CD4-positive, alpha-beta memory T cell (primary cell): ENCODE data around the gene SELENOK. TPM values are rescaled to one million over a fixed set of nuclear protein-coding genes. Genes with fewer than 3 reads are reported as not detected.
"Not testable (repeated sequence)": the region's sequence is repeated elsewhere in the genome, so short reads cannot be mapped to it uniquely, and the experiment has no call there.

Experiments
- CTCF ChIA-PET: fragments of 350-600 bp; sonication (Branson Sonifier 250); formaldehyde crosslinking; loops from one replicate; lab custom pipeline; 2021; ENCODE audit warnings: inconsistent platforms; ENCODE audit not compliant: partially characterized antibody; lab: Charles Lee
- POLR2A ChIA-PET: fragments of 350-600 bp; sonication (Branson Sonifier 250); formaldehyde crosslinking; loops from one replicate; lab custom pipeline; 2021; ENCODE audit not compliant: partially characterized antibody; lab: Charles Lee
- DNase-seq, 5 donors: peaks; one replicate each; pipeline versions ENCODE4 v3.0.0 to v3.0.0-alpha.2; 2020 to 2022; ENCODE audit warnings: mixed read lengths in 1 of 5
- H3K27ac ChIP-seq: one replicate; pipeline ENCODE4 v1.7.0; 2013; ENCODE audit warnings: low read depth, low read length
- H3K27me3 ChIP-seq: 2 replicates; pipeline ENCODE4 v1.7.0; 2013; ENCODE audit warnings: mild to moderate bottlenecking, low read length, moderate library complexity; ENCODE audit not compliant: insufficient read depth
- H3K36me3 ChIP-seq: 2 replicates; pipeline ENCODE4 v1.7.0; 2013; ENCODE audit warnings: mild to moderate bottlenecking, low read length, moderate library complexity; ENCODE audit not compliant: insufficient read depth
- H3K4me1 ChIP-seq: 2 replicates; pipeline ENCODE4 v1.7.0; 2013; ENCODE audit warnings: mild to moderate bottlenecking, low read length, moderate library complexity; ENCODE audit not compliant: insufficient read depth
- H3K4me3 ChIP-seq, 2 donors: one replicate each; pipeline ENCODE4 v1.7.0; 2013; ENCODE audit warnings: low read length in 2 of 2, mild to moderate bottlenecking in 1 of 2
- H3K9me3 ChIP-seq, 2 donors: one replicate each; pipeline ENCODE4 v1.7.0; 2013; ENCODE audit warnings: low read length in 2 of 2, control low read depth in 1 of 2; ENCODE audit not compliant: control insufficient read depth in 1 of 2
- H3K27ac Mint-ChIP-seq, 7 donors: one replicate each; pipeline ENCODE4 v1.8.0; 2020 to 2021; ENCODE audit warnings: mixed read lengths in 7 of 7, mild to moderate bottlenecking in 6 of 7, inconsistent platforms in 3 of 7, moderate library complexity in 3 of 7
- H3K27me3 Mint-ChIP-seq, 2 donors: one replicate each; pipeline ENCODE4 v1.8.0; 2020 to 2021; ENCODE audit warnings: mixed read lengths in 2 of 2
- H3K36me3 Mint-ChIP-seq, 2 donors: one replicate each; pipeline ENCODE4 v1.8.0; 2020 to 2021; ENCODE audit warnings: mixed read lengths in 2 of 2, inconsistent platforms in 1 of 2, mild to moderate bottlenecking in 1 of 2
- H3K4me1 Mint-ChIP-seq, 4 donors: one replicate each; pipeline ENCODE4 v1.8.0; 2020 to 2021; ENCODE audit warnings: mixed read lengths in 4 of 4, mild to moderate bottlenecking in 1 of 4
- H3K4me3 Mint-ChIP-seq, 8 donors: one replicate each; pipeline ENCODE4 v1.8.0; 2020 to 2021; ENCODE audit warnings: mixed read lengths in 8 of 8, mild to moderate bottlenecking in 7 of 8, moderate library complexity in 6 of 8, inconsistent platforms in 3 of 8
- H3K9me3 Mint-ChIP-seq, 8 donors: one replicate each; pipeline ENCODE4 v1.8.0; 2020 to 2021; ENCODE audit warnings: mixed read lengths in 8 of 8, mild to moderate bottlenecking in 5 of 8, inconsistent platforms in 3 of 8, moderate library complexity in 1 of 8
- intact Hi-C: fragments of 100-400 bp; cut with micrococcal nuclease; formaldehyde crosslinking; loops from one replicate; pipeline ENCODE4 v1.15.1; 2023
- polyA plus RNA-seq, 2 donors: library from polyadenylated mRNA; unstranded; fragments of 300-500 nt; fragmentation: Illumina TruSeq; gene quantifications; one replicate each; pipeline ENCODE4 v1.2.3, GENCODE V29; 2021
- total RNA-seq, 2 experiments: library from RNA; stranded (reverse); gene quantifications; one replicate each; pipeline ENCODE4 v1.2.3, GENCODE V29; 2021

SELENOK gene
- total and polyA plus RNA-seq, 4 experiments from 2014 or later = 43.2 to 134 (median 76.6) TPM

DNA sequence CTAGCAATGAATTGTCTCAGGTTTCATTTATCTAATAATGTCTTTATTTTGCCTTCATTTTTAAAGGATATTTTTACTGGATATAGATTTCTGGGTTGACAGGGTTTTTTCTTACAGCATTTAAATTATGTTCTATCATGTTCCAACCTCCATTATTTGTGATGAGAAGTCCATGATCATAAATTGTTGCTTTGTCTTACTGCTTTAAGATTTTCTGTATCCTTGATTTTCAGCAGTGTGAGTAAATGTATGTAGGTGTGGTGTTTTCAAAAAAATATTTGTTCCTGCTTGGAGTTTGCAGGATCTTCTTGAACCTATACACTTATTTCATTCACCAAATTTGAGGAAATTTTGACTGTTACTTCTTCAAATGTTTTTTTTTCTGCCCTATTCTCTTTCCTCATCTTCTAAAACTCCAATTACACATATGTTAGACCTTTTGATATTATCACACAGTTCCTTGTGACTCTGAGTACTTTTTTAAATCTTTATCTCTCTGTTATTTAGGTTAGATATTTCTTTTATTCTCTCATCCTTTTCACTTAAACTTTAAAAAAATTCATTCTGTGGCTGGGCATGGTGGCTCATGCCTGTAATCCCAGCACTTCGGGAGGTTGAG lies 43.7 kb upstream of the SELENOK start:
- no peaks in the 10 kb centered on the region for H3K4me1 Mint-ChIP-seq
- H3K9me3 ChIP-seq = no peaks in the 10 kb centered on the region
- ChIA-PET POLR2A (no interaction called here), CTCF (no interaction called here)
- no peak for DNase-seq
- H3K4me1 ChIP-seq = no peaks in the 10 kb centered on the region
- H3K36me3 Mint-ChIP-seq = no peaks in the 10 kb centered on the region
- H3K4me3 ChIP-seq = no peak overlapping the region
- H3K27me3 ChIP-seq = no peaks in the 10 kb centered on the region
- intact Hi-C loops = no loop called here
- peaks cover 0 to 20% (median 14%) of the 10 kb centered on the region in 8 donors for H3K9me3 Mint-ChIP-seq
- H3K36me3 ChIP-seq = no peaks in the 10 kb centered on the region
- no peak overlapping the region for H3K4me3 Mint-ChIP-seq
- H3K27ac Mint-ChIP-seq = no peak overlapping the region
- peaks cover 19 to 26% of the 10 kb centered on the region in 2 donors for H3K27me3 Mint-ChIP-seq
- no peak overlapping the region for H3K27ac ChIP-seq

- peak overlapping the region in 1 of 7 donors; percentile 70 for H3K27ac Mint-ChIP-seq
- intact Hi-C loops, POLR2A ChIA-PET, H3K36me3 ChIP-seq, H3K36me3 Mint-ChIP-seq, H3K4me1 ChIP-seq, H3K9me3 Mint-ChIP-seq, H3K4me1 Mint-ChIP-seq, H3K27me3 Mint-ChIP-seq, H3K4me3 ChIP-seq, DNase-seq, H3K9me3 ChIP-seq, H3K27me3 ChIP-seq, H3K4me3 Mint-ChIP-seq, H3K27ac ChIP-seq: not testable (repeated sequence)
- CTCF ChIA-PET = interaction anchor here (2.4 kb wide), 1 partner anchor 11 kb away, joined by 17 read pairs; no protein-coding TSS in a partner anchor
Measured at GRCh38 chr3:53927208-53927872, 35.7 kb upstream of the SELENOK start.

GRCh38 chr3:53921296-53921695 lies 29.6 kb upstream of the SELENOK start:
- no peak overlapping the region for H3K4me3 Mint-ChIP-seq

DNA sequence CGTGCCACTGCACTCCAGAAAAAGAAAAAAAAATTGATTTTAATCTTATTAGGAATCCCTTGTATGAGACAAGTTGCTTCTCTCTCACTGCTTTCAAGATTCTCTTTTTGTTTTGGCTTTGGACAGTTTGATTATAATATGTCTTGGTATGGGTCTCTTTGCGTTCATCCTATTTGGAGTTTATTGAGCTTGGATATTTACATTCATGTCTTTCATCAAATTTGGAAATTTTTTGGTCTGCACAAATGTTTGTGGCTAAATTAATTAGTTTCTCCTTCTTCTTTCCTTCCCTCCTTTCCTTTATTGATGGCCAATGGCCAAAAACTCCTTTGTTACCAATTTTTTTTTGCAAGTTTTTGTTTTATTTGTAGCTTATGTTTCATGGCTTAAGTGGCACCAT lies 28.1 kb upstream of the SELENOK start:
- H3K4me1 ChIP-seq = no peaks in the 10 kb centered on the region
- intact Hi-C loops = no loop called here
- H3K9me3 ChIP-seq = no peaks in the 10 kb centered on the region
- peaks cover 4% of the 10 kb centered on the region for H3K27me3 ChIP-seq
- ChIA-PET POLR2A (no interaction called here), CTCF (interaction anchor here (0.7 kb wide), 1 partner anchor 23 kb away, joined by 4 read pairs; no protein-coding TSS in a partner anchor)
- no peak overlapping the region for H3K4me3 Mint-ChIP-seq
- H3K27ac ChIP-seq = no peak overlapping the region
- no peaks in the 10 kb centered on the region for H3K36me3 ChIP-seq
- DNase-seq = no peak
- no peaks in the 10 kb centered on the region for H3K4me1 Mint-ChIP-seq
- H3K9me3 Mint-ChIP-seq = peaks cover 0 to 13% (median 11%) of the 10 kb centered on the region in 8 donors
- no peak overlapping the region for H3K4me3 ChIP-seq
- H3K27ac Mint-ChIP-seq = no peak overlapping the region
- H3K27me3 Mint-ChIP-seq = peaks cover 18 to 26% of the 10 kb centered on the region in 2 donors
- H3K36me3 Mint-ChIP-seq = no peaks in the 10 kb centered on the region

More at GRCh38 chr3:53921296-53921695, 29.6 kb upstream of the SELENOK start:
- POLR2A ChIA-PET = no interaction called here
- Mint-ChIP-seq H3K27ac (no peak overlapping the region), H3K4me1 (no peaks in the 10 kb centered on the region), H3K27me3 (peaks cover 15 to 21% of the 10 kb centered on the region in 2 donors), H3K36me3 (no peaks in the 10 kb centered on the region), H3K9me3 (peaks cover 0 to 13% (median 11%) of the 10 kb centered on the region in 8 donors)
- H3K36me3 ChIP-seq = no peaks in the 10 kb centered on the region
- no peaks in the 10 kb centered on the region for H3K9me3 ChIP-seq
- no peak overlapping the region for H3K4me3 ChIP-seq
- intact Hi-C loops = no loop called here
- H3K27me3 ChIP-seq = peaks cover 4% of the 10 kb centered on the region
- H3K4me1 ChIP-seq = no peaks in the 10 kb centered on the region
- CTCF ChIA-PET = no interaction called here
- peak in 4 of 5 donors; percentile 2 to 14 (median 6) for DNase-seq
- H3K27ac ChIP-seq = no peak overlapping the region

GRCh38 chr3:53913401-53913800 lies 21.7 kb upstream of the SELENOK start:
- peaks cover 25 to 32% of the 10 kb centered on the region in 2 donors for H3K27me3 Mint-ChIP-seq
- CTCF ChIA-PET = no interaction called here
- POLR2A ChIA-PET = no interaction called here

DNA sequence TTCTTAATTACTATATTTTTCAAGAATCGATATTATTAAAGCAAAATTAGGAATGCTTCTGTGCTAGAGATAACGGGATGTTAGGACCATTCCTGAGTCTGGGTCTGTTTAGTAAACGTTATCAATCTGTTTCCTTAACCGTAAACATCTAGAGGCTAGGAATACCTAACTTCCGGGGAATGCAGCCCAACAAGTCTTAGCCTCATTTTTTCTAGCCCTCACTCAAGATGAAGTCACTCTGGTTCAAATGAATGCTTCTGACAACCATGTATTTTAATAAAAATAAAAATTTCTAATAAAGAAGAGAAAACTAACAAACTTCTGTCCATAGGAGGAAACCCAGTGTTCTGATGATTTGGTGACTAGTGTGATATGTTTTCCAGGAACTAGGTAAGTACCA lies 11.1 kb upstream of the SELENOK start:
- Mint-ChIP-seq H3K36me3 (no peaks in the 10 kb centered on the region), H3K4me1 (no peaks in the 10 kb centered on the region), H3K27ac (no peak overlapping the region), H3K9me3 (peaks cover 0 to 9% (median 5%) of the 10 kb centered on the region in 8 donors), H3K4me3 (no peak overlapping the region), H3K27me3 (peaks cover 10 to 21% of the 10 kb centered on the region in 2 donors)
- ChIA-PET POLR2A (no interaction called here), CTCF (no interaction called here)
- Histone ChIP-seq H3K4me1 (no peaks in the 10 kb centered on the region), H3K9me3 (no peaks in the 10 kb centered on the region), H3K36me3 (no peaks in the 10 kb centered on the region), H3K4me3 (no peak overlapping the region), H3K27ac (no peak overlapping the region), H3K27me3 (no peaks in the 10 kb centered on the region)
- intact Hi-C loops = no loop called here
- DNase-seq = no peak

More at GRCh38 chr3:53913401-53913800, 21.7 kb upstream of the SELENOK start:
- intact Hi-C loops = no loop called here
- no peak overlapping the region for H3K4me3 Mint-ChIP-seq
- H3K36me3 Mint-ChIP-seq = no peaks in the 10 kb centered on the region
- no peak overlapping the region for H3K27ac Mint-ChIP-seq
- H3K4me1 ChIP-seq = no peaks in the 10 kb centered on the region
- DNase-seq = no peak
- H3K27me3 ChIP-seq = peaks cover 1% of the 10 kb centered on the region
- H3K9me3 ChIP-seq = no peaks in the 10 kb centered on the region
- H3K27ac ChIP-seq = no peak overlapping the region
- peaks cover 0 to 4% (median 0%) of the 10 kb centered on the region in 8 donors for H3K9me3 Mint-ChIP-seq
- H3K4me1 Mint-ChIP-seq = no peaks in the 10 kb centered on the region
- H3K4me3 ChIP-seq = no peak overlapping the region
- H3K36me3 ChIP-seq = no peaks in the 10 kb centered on the region

GRCh38 chr3:53902067-53902466 lies 10.4 kb upstream of the SELENOK start:
- Mint-ChIP-seq H3K4me3 (no peak overlapping the region), H3K9me3 (peaks cover 0 to 9% (median 5%) of the 10 kb centered on the region in 8 donors), H3K27ac (no peak overlapping the region), H3K36me3 (no peaks in the 10 kb centered on the region), H3K4me1 (no peaks in the 10 kb centered on the region), H3K27me3 (peaks cover 10 to 27% of the 10 kb centered on the region in 2 donors)
- Histone ChIP-seq H3K9me3 (no peaks in the 10 kb centered on the region), H3K4me3 (no peak overlapping the region), H3K27ac (no peak overlapping the region), H3K36me3 (no peaks in the 10 kb centered on the region), H3K4me1 (no peaks in the 10 kb centered on the region), H3K27me3 (no peaks in the 10 kb centered on the region)
- intact Hi-C loops = no loop called here
- DNase-seq = no peak
- POLR2A ChIA-PET = no interaction called here
- CTCF ChIA-PET = no interaction called here
